GM10266 (cell line): ENCODE data around the gene CDKN2A.

Source experiments
- DNase-seq: peaks from one replicate; pipeline ENCODE4 v3.0.0; 2012; ENCODE audit errors: extremely low spot score
- TF ChIP-seq, protein P1 (sequence below): IDR thresholded peaks from 2 replicates; pipeline ENCODE4 v1.5.1; 2012; ENCODE audit warnings: mild to moderate bottlenecking, low read depth; ENCODE audit not compliant: control insufficient read depth, insufficient read depth; ENCODE audit errors: missing control alignments

The CDKN2A gene

DNA sequence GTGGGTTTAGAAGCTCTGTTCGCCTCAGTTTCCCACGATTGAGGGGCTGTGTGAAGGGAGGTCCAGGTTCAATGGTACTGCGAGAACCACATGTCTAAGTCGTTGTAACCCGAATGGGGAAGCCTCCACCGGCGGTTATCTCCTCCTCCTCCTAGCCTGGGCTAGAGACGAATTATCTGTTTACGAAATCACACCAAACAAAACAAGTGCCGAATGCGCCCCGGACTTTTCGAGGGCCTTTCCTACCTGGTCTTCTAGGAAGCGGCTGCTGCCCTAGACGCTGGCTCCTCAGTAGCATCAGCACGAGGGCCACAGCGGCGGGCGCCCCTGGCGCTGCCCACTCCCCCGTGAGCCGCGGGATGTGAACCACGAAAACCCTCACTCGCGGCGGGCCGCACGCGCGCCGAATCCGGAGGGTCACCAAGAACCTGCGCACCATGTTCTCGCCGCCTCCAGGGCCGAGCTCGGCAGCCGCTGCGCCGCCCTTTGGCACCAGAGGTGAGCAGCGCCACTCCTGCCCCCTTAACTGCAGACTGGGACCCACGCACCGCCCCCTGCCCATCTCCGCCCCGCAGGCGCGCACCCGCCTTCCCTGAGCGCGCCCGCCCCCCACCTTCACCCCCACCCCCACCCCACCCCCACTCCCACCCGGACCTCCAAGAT lies at the start of gene CDKN2A:
CDKN2A (minus strand) TSS at position 500 of the 663 bp plus-strand sequence.
- TF ChIP-seq, protein P1, sequence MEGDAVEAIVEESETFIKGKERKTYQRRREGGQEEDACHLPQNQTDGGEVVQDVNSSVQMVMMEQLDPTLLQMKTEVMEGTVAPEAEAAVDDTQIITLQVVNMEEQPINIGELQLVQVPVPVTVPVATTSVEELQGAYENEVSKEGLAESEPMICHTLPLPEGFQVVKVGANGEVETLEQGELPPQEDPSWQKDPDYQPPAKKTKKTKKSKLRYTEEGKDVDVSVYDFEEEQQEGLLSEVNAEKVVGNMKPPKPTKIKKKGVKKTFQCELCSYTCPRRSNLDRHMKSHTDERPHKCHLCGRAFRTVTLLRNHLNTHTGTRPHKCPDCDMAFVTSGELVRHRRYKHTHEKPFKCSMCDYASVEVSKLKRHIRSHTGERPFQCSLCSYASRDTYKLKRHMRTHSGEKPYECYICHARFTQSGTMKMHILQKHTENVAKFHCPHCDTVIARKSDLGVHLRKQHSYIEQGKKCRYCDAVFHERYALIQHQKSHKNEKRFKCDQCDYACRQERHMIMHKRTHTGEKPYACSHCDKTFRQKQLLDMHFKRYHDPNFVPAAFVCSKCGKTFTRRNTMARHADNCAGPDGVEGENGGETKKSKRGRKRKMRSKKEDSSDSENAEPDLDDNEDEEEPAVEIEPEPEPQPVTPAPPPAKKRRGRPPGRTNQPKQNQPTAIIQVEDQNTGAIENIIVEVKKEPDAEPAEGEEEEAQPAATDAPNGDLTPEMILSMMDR: peak; percentile 31
- DNase-seq: peak; percentile 64

- no peak for DNase-seq
Measured at GRCh38 chr9:22043928-22044327, 49.7 kb upstream of the CDKN2A start.

GRCh38 chr9:22041775-22042174 lies 47.6 kb upstream of the CDKN2A start:
- no peak for DNase-seq
- TF ChIP-seq, protein P1: no peak

More at GRCh38 chr9:22043928-22044327, 49.7 kb upstream of the CDKN2A start:
- TF ChIP-seq, protein P1: no peak

DNA sequence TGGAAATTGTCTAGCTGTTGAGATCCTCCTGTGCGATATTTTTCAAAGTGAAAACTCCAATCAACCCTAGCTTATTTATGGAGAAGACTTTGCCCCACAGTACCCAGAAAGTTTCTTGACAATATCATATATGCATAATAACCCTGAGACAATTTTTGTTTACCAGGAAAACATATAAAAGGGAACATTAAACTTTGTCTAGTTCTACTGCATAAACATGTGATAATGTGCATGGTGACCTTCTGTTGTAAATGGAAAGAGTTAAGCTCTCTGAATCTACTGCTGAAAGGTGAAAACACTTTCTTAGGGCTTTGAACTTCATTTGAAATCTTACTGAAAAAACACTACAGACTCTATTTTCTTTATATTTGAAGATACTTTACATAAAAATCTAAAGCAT lies 47.2 kb upstream of the CDKN2A start:
- TF ChIP-seq, protein P1: no peak
- DNase-seq: no peak

DNA sequence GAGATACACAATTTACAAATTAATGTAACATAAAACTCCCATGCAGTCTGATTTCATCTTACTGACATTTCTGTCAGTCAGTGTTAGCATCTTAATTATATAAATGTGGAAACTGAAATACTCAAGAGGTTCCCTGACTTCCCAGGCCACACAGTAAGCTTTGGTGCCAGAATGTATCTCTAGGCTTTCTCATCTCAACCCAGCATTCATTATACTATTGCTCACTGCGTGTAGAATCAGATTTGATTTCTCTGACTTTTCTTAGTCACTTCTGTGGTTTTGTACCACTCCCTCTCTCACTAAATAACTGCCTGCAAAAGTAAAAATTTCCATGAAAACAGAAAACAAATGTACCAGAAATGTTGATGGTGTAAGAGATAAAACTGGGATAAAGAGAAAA lies 46.6 kb upstream of the CDKN2A start:
- TF ChIP-seq, protein P1: no peak
- no peak for DNase-seq

- no peak for DNase-seq
- TF ChIP-seq, protein P1: no peak
Measured at GRCh38 chr9:22039258-22039657, 45.1 kb upstream of the CDKN2A start.

DNA sequence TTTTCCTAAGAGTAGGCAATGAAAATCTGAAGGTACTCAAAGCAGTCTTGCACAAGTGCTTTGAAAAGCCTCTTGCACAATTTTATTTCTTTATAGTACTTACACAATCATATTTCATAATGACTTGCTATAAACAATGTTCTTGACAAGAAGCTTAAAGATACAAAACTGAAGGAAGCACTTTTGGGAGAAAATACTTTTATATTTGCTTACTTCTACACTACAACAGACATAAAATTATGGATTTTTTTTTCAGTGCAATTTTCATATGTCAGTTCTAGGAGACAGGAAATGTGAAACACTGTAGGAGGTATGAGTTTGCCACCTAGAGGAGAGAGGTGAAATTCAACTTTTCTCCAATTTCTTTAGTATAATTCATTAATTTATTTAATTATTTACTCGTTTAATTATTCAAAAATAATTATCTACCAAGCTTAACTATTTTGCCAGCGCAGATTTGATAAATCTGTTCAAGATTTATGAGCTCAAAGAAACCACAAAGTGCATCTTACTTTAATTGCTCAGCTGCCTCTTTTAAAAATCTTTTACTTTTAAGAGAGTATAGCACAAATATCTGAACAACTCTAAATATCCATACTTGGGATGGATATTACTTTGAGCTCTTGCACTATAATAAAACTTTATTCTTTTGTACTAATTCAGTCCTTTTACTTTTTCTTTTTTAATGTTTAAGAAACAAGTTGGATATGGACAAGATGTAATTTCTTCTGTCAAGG lies 43.9 kb upstream of the CDKN2A start:
- TF ChIP-seq, protein P1: peak; percentile 28
- peak; percentile 13 for DNase-seq
